ENCODE results near the gene DDAH1. TPM values are rescaled to one million over a fixed set of nuclear protein-coding genes. Genes with fewer than 3 reads are reported as not detected.

DDAH1 gene
- total RNA-seq, 2 donors from 2014 or later: not detected

- ATAC-seq (no peak), DNase-seq (ENCODE audit: low spot score) (no peak)
- no peak overlapping the region for H3K4me3 Mint-ChIP-seq
- no peaks in the 10 kb centered on the region for H3K36me3 Mint-ChIP-seq
- no peaks in the 10 kb centered on the region for H3K9me3 Mint-ChIP-seq
- H3K27me3 Mint-ChIP-seq: peaks cover 42 to 44% of the 10 kb centered on the region in 2 donors
- no peaks in the 10 kb centered on the region for H3K4me1 Mint-ChIP-seq (ENCODE audit: low read depth in 2 of 2)
- no peak overlapping the region for H3K27ac Mint-ChIP-seq
These were observed 175.1 kb downstream of the DDAH1 start for GRCh38 chr1:85289848-85290335.

DNA sequence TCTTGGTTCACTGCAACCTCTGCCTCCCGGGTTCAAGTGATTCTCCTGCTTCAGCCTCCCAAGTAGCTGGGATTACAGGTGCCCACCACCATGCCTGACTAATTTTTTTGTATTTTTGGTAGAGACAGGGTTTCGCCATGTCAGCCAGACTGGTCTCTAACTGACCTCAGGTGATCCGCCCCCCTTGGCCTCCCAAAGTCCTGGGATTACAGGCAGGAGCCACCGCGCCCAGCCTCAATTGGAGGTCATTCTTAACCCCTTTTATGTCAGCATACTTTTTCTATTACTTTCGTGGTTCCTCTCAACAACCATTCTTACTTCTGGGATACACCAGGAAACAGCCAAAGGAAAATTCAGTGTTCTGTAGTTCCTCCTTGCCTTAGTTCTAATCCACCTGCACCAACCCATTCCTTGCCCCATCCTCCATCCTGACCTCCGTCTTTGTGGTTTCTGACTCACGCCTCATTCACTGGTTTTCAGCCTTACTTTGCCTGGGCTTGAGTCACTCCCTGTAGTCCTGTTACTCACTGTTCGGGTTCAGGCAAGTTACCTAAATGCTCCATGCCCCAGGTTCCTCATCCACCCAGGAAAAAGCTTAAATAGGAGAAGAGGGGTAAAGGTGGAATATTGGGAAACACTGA is 175.6 kb downstream of the DDAH1 start:
- H3K27ac Mint-ChIP-seq: no peak overlapping the region
- peaks cover 39 to 42% of the 10 kb centered on the region in 2 donors for H3K27me3 Mint-ChIP-seq
- ATAC-seq (peak in 1 of 2 donors; percentile 52), DNase-seq (ENCODE audit: low spot score) (no peak)
- H3K36me3 Mint-ChIP-seq: no peaks in the 10 kb centered on the region
- H3K4me1 Mint-ChIP-seq (ENCODE audit: low read depth in 2 of 2): no peaks in the 10 kb centered on the region
- no peak overlapping the region for H3K4me3 Mint-ChIP-seq
- H3K9me3 Mint-ChIP-seq: no peaks in the 10 kb centered on the region

GRCh38 chr1:85284202-85284601 is 180.8 kb downstream of the DDAH1 start:
- Mint-ChIP-seq H3K9me3 (no peaks in the 10 kb centered on the region), H3K27ac (no peak overlapping the region), H3K4me3 (no peak overlapping the region), H3K4me1 (ENCODE audit: low read depth in 2 of 2) (no peaks in the 10 kb centered on the region), H3K27me3 (peaks cover 29 to 30% of the 10 kb centered on the region in 2 donors), H3K36me3 (no peaks in the 10 kb centered on the region)
- ATAC-seq (no peak), DNase-seq (ENCODE audit: low spot score) (no peak)

DNA sequence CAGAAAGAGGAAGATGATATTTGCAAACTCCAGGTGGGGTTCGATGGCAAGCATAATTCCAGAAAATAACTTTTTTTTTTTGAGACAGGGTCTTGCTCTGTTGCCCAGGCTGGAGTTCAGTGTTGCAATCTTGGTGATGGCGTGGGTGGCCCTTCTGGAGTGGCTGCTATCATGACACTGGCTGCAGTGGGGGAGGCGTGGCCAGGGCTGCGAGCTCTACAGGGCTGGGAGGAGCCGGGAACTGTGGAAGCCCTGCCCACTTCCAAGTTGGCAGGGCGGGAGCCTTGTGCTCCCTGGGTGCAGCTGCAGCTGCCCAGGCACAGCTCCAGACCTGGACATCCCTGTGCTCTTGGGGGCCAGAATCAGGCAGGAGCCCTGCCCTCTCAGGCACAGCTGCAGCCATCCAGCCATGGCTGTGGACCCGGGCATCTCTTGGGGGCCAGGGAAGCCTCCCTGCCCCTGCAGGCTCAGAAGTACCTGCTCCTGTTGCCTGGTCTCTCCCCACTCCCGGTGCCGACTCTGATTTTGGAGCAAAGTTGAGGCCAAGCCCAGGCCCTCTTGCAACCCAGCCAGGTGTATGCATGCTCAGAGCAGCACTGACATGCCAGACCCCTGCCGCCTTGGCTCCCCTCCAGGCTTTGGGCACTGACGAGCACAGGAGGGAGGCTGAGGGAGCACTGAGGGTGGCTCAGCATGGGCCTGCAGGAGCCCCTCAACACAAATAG is 181.3 kb downstream of the DDAH1 start:
- no peak overlapping the region for H3K4me3 Mint-ChIP-seq
- H3K27ac Mint-ChIP-seq: no peak overlapping the region
- ATAC-seq: no peak
- DNase-seq (ENCODE audit: low spot score): no peak
- H3K9me3 Mint-ChIP-seq: no peaks in the 10 kb centered on the region
- H3K27me3 Mint-ChIP-seq: peaks cover 33 to 35% of the 10 kb centered on the region in 2 donors
- H3K36me3 Mint-ChIP-seq: no peaks in the 10 kb centered on the region
- H3K4me1 Mint-ChIP-seq (ENCODE audit: low read depth in 2 of 2): peaks cover 5% of the 10 kb centered on the region in 2 donors

GRCh38 chr1:85282424-85282823 is 182.5 kb downstream of the DDAH1 start:
- Mint-ChIP-seq H3K27ac (no peak overlapping the region), H3K36me3 (no peaks in the 10 kb centered on the region), H3K27me3 (peaks cover 33 to 36% of the 10 kb centered on the region in 2 donors), H3K4me1 (ENCODE audit: low read depth in 2 of 2) (peaks cover 5 to 7% of the 10 kb centered on the region in 2 donors), H3K4me3 (no peak overlapping the region), H3K9me3 (no peaks in the 10 kb centered on the region)
- no peak for DNase-seq (ENCODE audit: low spot score)
- ATAC-seq: no peak

DNA sequence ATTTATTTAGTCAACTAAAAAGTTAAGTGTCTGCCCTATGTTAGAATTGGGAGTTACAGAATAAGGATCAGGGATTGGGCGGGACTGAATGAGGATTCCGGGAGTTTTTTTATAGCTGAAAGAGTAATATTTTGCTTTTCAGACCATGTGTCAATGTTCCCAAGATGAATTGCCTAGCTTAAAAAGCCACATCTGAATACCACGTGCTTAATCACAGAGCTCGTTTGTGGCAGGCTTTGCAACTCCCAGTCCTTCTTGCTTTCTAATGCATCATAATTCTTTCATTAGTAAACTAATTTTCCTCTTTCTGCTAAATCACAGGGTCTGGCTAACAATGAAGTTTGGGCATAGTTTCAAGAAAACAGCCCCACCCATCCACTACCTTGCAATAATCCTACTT is 184.3 kb downstream of the DDAH1 start:
- no peak for ATAC-seq

DNA sequence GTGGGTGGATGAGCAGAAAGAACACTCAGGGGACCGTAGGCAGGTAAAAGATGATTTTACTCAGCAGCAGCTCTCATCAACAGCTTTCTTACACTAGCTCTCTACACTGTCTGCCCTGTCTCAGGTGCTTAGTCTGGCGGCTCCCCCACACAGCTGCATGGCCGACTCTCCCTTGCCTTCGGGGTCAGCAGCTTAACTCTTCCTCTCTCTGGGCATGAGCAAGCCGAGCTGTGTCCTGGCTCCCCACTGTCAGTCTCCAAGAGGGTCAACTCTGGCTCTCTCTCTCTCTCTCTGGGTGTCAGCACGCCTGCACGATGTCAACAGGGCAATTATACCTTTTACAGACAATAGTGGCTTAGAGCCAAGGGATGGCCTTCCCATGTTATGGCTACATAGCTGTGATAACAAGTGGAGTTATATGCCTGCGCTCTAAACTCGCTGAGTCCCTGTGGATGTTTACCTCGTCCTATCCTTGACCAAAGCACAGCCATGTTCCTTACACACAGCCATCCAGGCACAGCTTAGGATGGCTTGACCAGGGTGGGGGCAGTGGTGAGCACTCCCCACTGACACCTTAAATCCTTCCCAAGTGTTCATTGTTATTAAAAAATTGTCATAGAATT is 185.4 kb downstream of the DDAH1 start:
- Mint-ChIP-seq H3K27ac (no peak overlapping the region), H3K4me3 (no peak overlapping the region), H3K36me3 (no peaks in the 10 kb centered on the region), H3K9me3 (no peaks in the 10 kb centered on the region), H3K4me1 (ENCODE audit: low read depth in 2 of 2) (peaks cover 16 to 24% of the 10 kb centered on the region in 2 donors), H3K27me3 (peaks cover 29 to 36% of the 10 kb centered on the region in 2 donors)
- ATAC-seq (no peak), DNase-seq (ENCODE audit: low spot score) (no peak)

More for the DNA sequence above, 184.3 kb downstream of the DDAH1 start:
- Mint-ChIP-seq H3K4me1 (ENCODE audit: low read depth in 2 of 2) (peaks cover 10 to 13% of the 10 kb centered on the region in 2 donors), H3K36me3 (no peaks in the 10 kb centered on the region), H3K27me3 (peaks cover 29 to 36% of the 10 kb centered on the region in 2 donors), H3K4me3 (no peak overlapping the region), H3K27ac (no peak overlapping the region), H3K9me3 (no peaks in the 10 kb centered on the region)
- DNase-seq (ENCODE audit: low spot score): no peak

GRCh38 chr1:85278853-85279314 is 186.1 kb downstream of the DDAH1 start:
- no peak for DNase-seq (ENCODE audit: low spot score)
- Mint-ChIP-seq H3K4me1 (ENCODE audit: low read depth in 2 of 2) (peaks cover 21 to 31% of the 10 kb centered on the region in 2 donors), H3K9me3 (no peaks in the 10 kb centered on the region), H3K27me3 (peaks cover 29 to 36% of the 10 kb centered on the region in 2 donors), H3K4me3 (no peak overlapping the region), H3K27ac (no peak overlapping the region), H3K36me3 (no peaks in the 10 kb centered on the region)
- no peak for ATAC-seq

- no peak for ATAC-seq
- H3K27ac Mint-ChIP-seq: no peak overlapping the region
- no peaks in the 10 kb centered on the region for H3K9me3 Mint-ChIP-seq
- peaks cover 31 to 41% of the 10 kb centered on the region in 2 donors for H3K4me1 Mint-ChIP-seq (ENCODE audit: low read depth in 2 of 2)
- peaks cover 27 to 36% of the 10 kb centered on the region in 2 donors for H3K27me3 Mint-ChIP-seq
- peaks cover 10% of the 10 kb centered on the region for H3K36me3 Mint-ChIP-seq
- DNase-seq (ENCODE audit: low spot score): no peak
- no peak overlapping the region for H3K4me3 Mint-ChIP-seq
These were observed 187.2 kb downstream of the DDAH1 start for GRCh38 chr1:85277802-85278201.

GRCh38 chr1:85276978-85277639 is 187.8 kb downstream of the DDAH1 start:
- Mint-ChIP-seq H3K9me3 (no peaks in the 10 kb centered on the region), H3K27ac (peak overlapping the region; percentile 68 to 83), H3K4me1 (ENCODE audit: low read depth in 2 of 2) (peaks cover 33 to 44% of the 10 kb centered on the region in 2 donors), H3K27me3 (peaks cover 24 to 32% of the 10 kb centered on the region in 2 donors), H3K36me3 (peaks cover 11% of the 10 kb centered on the region), H3K4me3 (peak overlapping the region; percentile 85)
- ATAC-seq: no peak
- no peak for DNase-seq (ENCODE audit: low spot score)

GRCh38 chr1:85276215-85276977 is 188.6 kb downstream of the DDAH1 start, which contains the start of gene BCL10:
BCL10 (minus strand) TSS chr1:85276632; CDS start chr1:85276352, 280 bp downstream.
- Mint-ChIP-seq H3K9me3 (no peaks in the 10 kb centered on the region), H3K4me3 (peak within 1 kb of the TSS; percentile 85), H3K4me1 (ENCODE audit: low read depth in 2 of 2) (peaks cover 35 to 44% of the 10 kb centered on the region in 2 donors), H3K27ac (peak within 1 kb of the TSS; percentile 68 to 83), H3K27me3 (peaks cover 19 to 26% of the 10 kb centered on the region in 2 donors), H3K36me3 (peaks cover 11% of the 10 kb centered on the region)
- ATAC-seq (peak; percentile 100), DNase-seq (ENCODE audit: low spot score) (peak; percentile 98)

DNA sequence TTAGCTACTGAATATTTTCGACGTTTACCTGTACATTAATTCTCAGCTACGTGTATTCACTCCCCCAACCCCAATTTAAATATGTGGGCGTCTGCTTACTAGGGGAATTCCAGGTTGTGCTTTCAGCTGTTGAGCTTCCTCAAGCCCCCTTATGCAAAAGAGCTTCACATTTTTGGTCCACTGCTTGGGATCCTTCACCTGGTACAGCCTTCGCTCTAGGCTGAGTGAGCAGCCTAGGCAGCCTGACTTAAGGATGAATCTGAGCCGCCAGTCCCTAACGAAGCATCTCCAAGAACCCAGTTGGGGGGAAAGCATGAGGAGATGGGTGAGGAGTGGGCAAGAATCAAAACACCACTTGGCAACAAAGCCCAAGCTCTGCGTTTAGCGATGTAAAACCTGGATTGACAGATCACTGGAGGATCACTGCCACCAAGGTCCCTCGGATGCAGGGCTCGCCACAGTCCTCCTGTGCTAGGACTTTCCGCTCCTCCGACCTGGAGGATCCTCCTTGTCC is 189.2 kb downstream of the DDAH1 start:
- ATAC-seq (no peak), DNase-seq (ENCODE audit: low spot score) (no peak)
- Mint-ChIP-seq H3K9me3 (no peaks in the 10 kb centered on the region), H3K36me3 (peaks cover 17% of the 10 kb centered on the region), H3K27ac (peak overlapping the region; percentile 68 to 83), H3K4me1 (ENCODE audit: low read depth in 2 of 2) (peaks cover 41 to 44% of the 10 kb centered on the region in 2 donors), H3K4me3 (peak overlapping the region; percentile 85), H3K27me3 (peaks cover 12 to 20% of the 10 kb centered on the region in 2 donors)
